NCI-H2227 treated with DMSO at 0.1 percent for 48 hours (cell line): ENCODE data around the gene CBX2.

ENCODE experiments used
- DNase-seq: peaks from one replicate; lab custom pipeline; 2025; lab: John Stamatoyannopoulos, UW

The CBX2 gene

DNA sequence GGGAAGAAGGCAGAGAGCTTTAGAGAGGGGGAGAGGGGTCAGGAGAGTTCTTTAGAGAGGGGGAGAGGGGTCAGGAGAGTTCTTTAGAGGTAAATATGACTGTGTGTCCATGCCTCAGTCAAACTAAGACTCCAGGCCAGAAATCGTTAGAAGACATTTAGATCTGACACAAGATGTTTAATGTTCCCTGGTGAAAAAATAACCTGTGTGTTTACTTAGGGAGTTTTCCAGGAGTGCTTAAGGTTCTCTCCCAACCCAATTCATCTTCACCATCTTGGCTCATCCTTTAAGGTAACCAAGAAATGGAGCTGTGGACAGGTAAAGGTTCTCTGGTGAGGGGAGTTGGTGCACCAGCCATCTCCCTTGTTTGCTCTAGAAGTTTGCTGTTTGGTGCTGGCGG is 51.5 kb downstream of the CBX2 start:
- no peak for DNase-seq

DNA sequence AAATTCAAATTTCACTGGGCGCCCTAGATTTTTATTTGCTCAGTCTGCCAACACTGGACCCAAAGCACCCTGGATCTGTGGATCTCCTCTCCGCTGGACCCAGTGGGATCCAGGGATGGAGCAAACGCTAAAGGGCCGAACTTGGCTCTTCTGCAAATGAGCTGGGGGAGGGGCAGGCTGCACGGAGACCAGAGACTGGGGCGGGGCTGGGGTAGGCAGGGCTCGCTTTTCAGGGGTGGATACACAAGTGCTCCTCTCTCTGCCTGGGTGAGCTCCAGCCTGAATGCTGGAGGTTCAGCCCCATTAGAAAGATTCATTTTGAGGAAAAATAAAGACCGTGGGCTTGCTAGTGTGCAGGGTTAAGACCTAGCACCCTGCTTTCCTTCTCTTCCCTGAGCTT is 52.4 kb downstream of the CBX2 start:
- no peak for DNase-seq

DNA sequence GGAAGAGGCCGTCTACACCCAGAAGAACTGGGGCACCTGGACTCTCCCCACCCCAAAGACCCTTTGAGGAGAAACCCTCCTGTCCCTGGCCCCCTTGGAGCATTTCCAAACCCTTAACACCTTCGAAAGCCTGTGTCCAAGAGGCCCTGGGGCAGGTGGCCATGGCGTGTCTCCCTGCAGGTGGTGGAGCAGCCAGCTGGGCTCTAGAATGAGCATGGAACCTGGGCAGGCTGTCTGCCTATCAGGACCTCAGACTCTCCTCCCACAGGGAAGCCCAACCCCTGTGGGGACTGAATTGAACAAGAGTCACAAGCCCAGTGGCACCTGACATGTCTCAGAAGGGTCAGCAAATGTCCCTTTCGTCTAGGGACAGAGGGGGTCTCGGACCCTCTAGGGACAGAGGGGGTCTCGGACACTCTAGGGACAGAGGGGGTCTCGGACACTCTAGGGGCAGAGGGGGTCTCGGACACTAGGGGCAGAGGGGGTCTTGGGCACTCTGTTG is 52.9 kb downstream of the CBX2 start:
- DNase-seq = no peak

DNA sequence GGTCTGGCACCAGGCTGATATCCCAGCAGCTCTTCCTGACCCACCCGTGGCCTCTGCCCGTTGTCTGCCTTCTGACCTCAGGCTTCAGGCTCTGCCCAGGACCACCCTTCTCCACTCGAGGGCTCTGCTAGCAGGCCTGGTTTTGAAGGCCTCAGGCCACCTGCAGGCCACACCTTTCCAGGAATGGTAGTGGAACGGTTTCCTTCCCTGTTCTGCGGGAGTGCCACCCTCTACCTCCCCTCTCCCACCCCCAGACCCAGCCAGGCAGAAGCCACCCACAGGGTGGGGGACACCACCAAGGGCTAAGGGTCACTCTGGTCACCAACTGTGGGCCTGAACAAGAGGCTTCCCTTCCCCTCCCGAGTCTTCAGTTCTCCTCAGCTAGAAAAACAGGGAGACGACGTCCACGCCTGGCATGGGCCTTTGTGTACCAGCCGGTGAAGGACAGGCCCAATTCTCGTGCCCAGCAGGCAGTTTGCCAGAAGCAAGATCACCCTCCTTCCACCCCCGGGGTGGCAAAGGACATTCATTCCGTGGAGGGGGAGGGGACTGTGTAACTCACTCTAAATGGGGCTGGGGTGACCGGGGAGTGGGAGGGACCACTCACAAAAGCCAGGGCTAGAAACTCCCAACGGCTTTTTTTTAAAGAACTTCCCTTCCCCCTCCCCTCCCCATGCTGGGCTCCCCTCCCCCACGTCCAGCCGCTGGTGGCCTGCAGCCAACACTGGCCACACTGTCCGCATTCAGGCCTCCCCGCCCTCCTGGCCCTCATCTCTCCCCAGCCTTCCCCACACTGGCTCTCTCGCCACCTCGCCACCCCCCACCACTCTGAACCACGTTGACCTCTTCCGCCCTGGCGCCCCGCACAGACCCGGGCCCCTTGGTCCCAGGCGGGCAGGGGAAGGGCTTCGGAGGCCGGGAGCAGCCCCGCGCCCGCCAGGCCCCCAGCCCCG is 53.6 kb downstream of the CBX2 start:
- no peak for DNase-seq

DNA sequence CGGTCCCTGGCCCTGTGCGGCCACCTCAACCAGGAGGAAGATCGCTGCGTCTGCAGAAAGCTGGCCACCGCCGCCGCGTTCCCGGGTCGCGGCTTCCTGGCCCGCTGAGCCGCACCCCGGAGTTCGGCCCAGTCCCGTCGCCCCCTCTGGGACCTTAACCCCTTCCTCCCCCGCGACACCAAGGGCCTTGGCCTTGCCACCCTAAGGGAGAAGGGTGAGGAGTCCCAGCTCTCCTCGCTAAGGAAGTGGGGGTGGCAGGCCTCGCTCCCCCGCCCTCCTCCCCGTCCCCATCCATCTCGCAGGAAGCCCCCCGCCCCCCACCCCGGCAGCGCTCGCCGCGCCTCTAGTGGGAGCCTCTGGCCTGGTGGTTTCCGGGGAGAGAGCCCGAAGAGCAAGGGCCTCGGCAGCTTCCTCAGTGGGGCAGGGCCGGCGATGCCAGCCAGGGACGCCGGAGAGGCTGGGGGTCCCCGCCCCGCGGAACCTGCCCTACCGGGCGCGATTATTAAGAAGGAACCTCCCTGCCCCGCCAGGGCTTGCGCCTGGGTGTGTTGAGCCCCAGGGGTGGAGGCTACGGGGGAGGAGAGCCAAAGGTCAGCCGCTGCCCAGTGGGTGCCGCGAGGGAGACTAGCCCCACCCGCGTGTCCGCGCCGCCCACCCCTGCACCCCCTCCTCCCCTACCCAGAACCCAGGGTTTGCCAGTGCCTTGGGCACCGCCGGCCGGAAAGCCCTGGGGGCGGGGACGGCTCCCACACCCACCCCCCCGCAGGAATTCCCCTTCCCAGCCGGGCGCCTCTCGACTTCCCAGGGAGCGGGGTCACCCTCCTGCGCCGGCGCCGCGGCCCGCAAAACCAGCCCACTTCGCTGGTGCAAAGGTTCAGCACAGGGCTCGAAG is 54.5 kb downstream of the CBX2 start:
- DNase-seq = no peak

DNA sequence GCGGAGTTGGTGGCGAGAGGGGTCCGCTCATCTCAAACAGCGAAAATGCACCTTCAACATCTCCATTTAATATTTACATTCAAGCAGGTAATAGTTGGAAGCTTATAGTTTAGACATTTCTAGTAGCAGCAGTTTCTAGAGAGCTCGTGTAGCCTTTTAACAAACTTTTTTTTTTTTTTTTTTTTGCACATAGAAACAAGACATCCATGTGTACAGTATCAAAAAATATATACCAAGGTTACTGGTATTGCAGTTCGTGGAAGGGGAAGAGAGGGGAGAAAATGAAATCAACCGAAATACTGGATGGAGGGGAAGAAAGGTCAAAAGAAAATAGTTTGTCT is 55.1 kb downstream of the CBX2 start:
- DNase-seq = no peak

DNA sequence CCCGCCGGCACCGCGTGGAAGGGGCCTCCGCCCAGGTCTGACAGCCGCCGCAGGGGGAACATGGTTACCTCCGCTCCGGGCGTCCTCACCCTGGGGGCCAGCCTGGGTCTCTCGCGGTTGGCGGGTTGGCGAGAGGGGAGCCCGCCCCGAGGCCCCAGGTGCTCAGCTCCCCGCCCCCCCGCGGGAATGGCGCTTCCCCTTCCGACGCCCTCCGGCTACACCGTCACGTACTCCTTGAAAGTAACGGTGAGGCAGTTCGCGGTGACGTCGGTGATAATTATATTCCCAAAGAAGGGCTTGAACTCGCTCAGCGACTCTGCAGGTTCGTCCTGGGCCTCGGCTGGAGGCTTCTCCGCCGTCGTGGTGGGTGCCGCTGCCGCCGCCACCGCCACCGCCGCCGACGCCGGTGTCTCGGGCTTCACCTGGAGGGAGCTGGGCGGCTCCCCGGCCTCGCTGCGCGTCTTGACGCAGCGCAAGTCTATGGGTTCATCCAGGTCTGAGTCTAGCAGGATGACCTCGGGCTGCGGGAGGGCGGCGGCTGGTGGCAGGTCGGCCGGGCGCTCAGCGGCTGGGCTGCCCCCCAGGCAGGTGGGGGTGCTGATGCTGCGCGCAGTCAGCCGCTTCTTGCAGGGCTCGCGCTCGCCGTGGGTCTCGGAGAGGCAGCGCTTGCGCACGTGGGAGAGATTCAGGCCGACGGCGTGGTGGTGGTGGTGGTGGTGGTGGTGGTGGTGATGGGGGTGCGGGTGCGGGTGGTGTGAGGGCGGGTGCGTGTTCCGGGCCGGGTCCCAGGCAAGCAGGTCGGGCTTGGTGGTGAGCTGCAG is 56.0 kb downstream of the CBX2 start:
- DNase-seq = no peak

DNA sequence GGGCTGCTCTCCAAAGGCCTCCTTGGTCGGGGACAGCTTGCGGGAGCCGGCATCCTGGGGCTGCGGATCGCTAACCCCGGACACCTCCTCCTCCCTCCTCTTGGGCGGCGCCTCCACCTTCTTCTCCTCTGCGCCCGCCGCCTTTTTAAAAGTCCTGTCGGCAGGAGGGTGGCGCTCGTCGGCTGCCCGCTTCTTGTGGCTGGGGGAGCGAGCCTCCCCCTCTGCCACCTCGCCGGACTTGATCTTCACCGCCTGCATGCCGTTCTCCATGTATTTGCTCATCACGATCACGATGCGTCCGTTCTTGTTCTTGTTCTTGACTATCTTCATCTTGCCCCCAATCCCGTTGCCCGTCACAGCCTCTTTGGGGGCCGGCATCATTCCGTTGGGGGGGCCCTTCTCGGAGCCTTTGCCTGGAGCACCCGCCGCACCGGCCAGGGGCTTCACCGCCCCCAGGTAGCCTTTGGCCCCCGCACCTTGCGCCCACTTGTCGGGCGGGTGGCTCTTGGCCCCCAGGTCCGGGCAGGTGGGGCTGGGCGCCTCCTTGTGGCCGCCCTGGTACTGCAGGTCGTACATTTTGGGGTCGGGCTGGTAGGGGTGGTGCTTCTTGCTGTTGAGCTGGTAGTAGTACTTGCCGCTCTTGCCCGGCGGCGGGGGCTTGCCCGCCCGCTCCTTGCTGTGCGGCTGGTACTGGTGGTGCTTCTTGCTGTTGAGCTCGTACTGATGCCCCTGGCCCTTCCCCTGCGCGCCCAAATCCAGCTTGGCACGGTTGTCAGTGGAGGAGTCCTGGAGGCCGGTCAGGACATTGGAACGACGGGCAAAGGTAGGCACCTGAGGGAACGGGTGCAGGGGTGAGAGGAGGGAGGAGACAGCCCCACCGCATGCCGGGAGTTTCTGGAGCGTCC is 56.9 kb downstream of the CBX2 start:
- DNase-seq = no peak

DNA sequence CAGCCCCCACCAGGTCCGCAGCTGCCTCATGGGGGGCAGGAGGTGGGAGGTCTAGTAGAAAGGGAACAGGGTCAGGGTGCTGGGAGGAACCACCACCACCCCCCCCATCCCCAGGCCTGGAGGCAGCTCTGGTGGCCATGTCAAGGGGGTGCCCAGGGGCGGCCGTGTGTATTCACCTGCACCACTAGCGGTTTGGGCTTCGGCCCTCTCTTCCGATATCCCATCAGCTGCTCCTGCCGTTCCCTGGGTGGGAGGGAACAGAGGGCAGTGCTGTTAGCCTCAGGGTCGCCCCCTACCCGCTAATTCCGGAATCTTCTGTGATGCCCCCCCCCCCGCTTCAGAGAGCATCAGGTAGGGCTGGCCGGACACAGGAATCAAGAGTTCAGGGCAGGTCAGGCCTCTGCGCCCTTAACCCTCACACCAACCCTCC is 57.5 kb downstream of the CBX2 start:
- no peak for DNase-seq

DNA sequence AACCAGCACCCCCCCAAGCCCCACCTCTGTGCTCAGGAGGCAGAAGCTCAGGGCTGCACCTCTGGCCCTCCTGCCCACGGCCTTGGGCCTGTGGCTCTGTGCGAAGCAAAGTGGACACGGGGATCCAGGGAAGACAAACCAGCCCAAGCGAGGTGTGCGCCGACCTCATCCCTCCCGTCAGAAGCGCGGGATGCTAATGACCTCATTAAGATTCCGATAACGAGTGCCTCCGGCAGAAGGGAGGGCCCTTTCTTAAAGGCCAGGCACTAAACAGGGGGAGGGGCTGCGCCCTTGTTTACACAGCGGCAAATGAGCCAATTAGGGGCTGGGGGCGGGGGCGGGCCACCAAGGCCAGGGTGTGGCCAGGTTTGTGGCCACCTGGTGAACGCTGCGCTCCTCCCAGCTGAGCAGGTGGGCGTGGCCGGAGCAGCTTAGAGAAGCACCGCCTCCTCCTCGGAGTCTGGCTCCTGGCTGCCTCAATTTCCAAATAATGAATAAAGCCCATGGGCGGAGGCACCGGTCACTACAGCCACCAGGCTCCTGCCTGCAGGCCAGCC is 58.1 kb downstream of the CBX2 start:
- no peak for DNase-seq

DNA sequence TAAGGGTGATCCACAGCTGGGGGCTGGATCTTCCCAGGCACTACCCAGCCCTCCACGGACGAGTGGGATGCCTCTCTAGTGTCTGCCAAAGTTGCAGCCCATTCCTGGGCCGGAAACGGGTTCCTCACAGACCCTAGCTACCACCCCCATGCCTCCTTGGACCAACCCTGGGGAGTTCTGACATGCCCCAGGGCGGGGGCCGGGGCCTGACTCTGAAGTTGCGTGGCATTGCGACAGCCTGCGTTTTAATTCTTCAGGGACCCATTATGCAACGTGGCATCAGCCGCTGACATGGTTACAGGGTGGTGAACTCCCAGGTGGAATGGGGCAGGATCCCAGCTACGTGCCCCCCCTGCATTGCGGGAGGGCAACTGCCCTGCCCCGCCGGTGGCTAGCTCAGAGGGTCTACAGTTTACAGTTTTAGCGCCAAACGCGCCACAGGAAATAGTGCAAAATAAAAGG is 58.6 kb downstream of the CBX2 start:
- no peak for DNase-seq

DNA sequence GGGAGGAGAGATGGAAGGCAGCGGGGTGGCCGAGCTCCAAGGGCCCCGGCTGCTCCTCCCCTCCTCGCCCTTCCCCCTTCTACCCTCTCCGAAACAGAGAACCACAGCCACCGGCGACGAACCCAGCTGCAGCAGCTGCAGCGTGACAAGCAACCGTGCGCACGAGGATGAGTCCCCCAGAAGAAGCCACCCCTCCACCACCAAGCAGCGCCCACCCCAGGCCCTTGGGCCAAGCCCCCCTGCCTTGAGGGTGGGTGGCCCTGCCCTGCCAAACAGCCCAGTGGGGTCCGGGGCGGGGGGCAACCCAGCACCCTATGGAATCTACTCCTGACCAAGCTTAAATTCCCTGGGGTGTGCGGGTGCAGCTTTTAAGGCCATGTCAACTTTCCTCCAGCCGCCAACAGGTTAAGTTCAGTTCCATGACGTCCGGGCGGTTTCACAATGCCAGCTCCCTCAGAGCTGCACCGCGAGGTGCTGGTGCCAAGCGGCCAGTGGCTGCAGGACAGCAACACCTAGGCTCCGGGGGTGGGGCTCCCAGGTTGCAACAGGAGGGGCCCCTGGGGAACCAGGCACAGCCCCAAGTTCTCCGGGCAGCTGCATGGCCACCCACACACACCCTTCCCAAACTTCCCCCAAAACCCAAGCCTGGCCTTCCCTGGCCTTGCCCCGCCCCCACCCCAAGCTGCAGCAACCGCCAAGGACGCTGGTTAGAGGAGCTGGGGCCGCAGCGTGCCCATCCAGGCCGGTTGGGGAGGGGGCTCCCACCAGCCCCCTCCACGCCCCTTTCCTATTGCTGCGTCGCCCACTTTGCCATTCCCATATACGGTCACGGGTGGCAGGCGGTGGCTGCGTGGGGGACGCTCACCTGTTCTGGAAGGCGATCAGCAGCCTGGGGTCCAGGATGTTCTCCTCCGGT is 59.3 kb downstream of the CBX2 start:
- DNase-seq = no peak
